Trophoblast cell (in vitro differentiated cells and primary cell): ENCODE data around the gene TXN.
A peak's percentile ranks its signal among the peaks of the same experiment; 100 is the strongest.

ENCODE experiments used
- DNase-seq, 2 donors: peaks; one replicate each; pipeline ENCODE4 v3.0.0-alpha.2; 2016
- H2AFZ ChIP-seq: 2 replicates; pipeline ENCODE4 v1.6.1; 2013; ENCODE audit warnings: low read length, moderate library complexity, mild to moderate bottlenecking; ENCODE audit not compliant: insufficient read depth, poor library complexity
- H2AK5ac ChIP-seq: 2 replicates; pipeline ENCODE4 v1.6.1; 2013; ENCODE audit warnings: mild to moderate bottlenecking, low read length
- H2BK120ac ChIP-seq: 2 replicates; pipeline ENCODE4 v1.6.1; 2013; ENCODE audit warnings: low read length, mild to moderate bottlenecking, moderate library complexity; ENCODE audit not compliant: insufficient read depth, poor library complexity
- H2BK12ac ChIP-seq: 2 replicates; pipeline ENCODE4 v1.6.1; 2013; ENCODE audit warnings: mild to moderate bottlenecking, low read length, moderate library complexity
- H2BK5ac ChIP-seq: 2 replicates; pipeline ENCODE4 v1.6.1; 2013; ENCODE audit warnings: low read length, low read depth, moderate library complexity, mild to moderate bottlenecking; ENCODE audit not compliant: poor library complexity
- H3K14ac ChIP-seq: 2 replicates; pipeline ENCODE4 v1.6.1; 2013; ENCODE audit warnings: mild to moderate bottlenecking, low read length
- H3K18ac ChIP-seq: 2 replicates; pipeline ENCODE4 v1.6.1; 2013; ENCODE audit warnings: mild to moderate bottlenecking, low read length
- H3K23ac ChIP-seq: 2 replicates; pipeline ENCODE4 v1.6.1; 2013; ENCODE audit warnings: low read length
- H3K27ac ChIP-seq: 2 replicates; pipeline ENCODE4 v1.5.1; 2013; ENCODE audit warnings: low read depth, mild to moderate bottlenecking, inconsistent platforms, low read length, moderate library complexity
- H3K27me3 ChIP-seq: 2 replicates; pipeline ENCODE4 v1.6.1; 2013; ENCODE audit warnings: inconsistent platforms, mild to moderate bottlenecking, low read length, moderate library complexity; ENCODE audit not compliant: insufficient read depth
- H3K36me3 ChIP-seq, 2 experiments: 1 replicate in 1 of 2; 2 replicates in 1 of 2; pipeline ENCODE4 v1.6.1; 2013; ENCODE audit warnings: low read length in 2 of 2, mild to moderate bottlenecking in 2 of 2, moderate library complexity in 1 of 2; ENCODE audit not compliant: insufficient read depth in 2 of 2, control insufficient read depth in 1 of 2
- H3K4ac ChIP-seq: 2 replicates; pipeline ENCODE4 v1.6.1; 2013; ENCODE audit warnings: low read depth, mild to moderate bottlenecking, low read length, moderate library complexity
- H3K4me1 ChIP-seq, 2 experiments: 1 replicate in 1 of 2; 2 replicates in 1 of 2; pipeline ENCODE4 v1.6.1; 2013; ENCODE audit warnings: low read length in 2 of 2, mild to moderate bottlenecking in 2 of 2, moderate library complexity in 1 of 2; ENCODE audit not compliant: insufficient read depth in 2 of 2, control insufficient read depth in 1 of 2
- H3K4me2 ChIP-seq: 2 replicates; pipeline ENCODE4 v1.6.1; 2013; ENCODE audit warnings: inconsistent platforms, mild to moderate bottlenecking, low read length, moderate library complexity
- H3K4me3 ChIP-seq: 2 replicates; pipeline ENCODE4 v1.5.1; 2013; ENCODE audit warnings: mild to moderate bottlenecking, low read depth, low read length, inconsistent platforms
- H3K79me1 ChIP-seq: one replicate; pipeline ENCODE4 v1.6.1; 2013; ENCODE audit warnings: low read length
- H3K79me2 ChIP-seq: 2 replicates; pipeline ENCODE4 v1.6.1; 2013; ENCODE audit warnings: low read length, mild to moderate bottlenecking; ENCODE audit not compliant: control insufficient read depth, insufficient read depth, poor library complexity
- H3K9ac ChIP-seq: 2 replicates; pipeline ENCODE4 v1.6.1; 2013; ENCODE audit warnings: mild to moderate bottlenecking, low read length
- H3K9me3 ChIP-seq: 2 replicates; pipeline ENCODE4 v1.6.1; 2013; ENCODE audit warnings: low read depth, mild to moderate bottlenecking, control low read depth, inconsistent platforms, low read length; ENCODE audit not compliant: insufficient read depth
- H4K12ac ChIP-seq: 2 replicates; pipeline ENCODE4 v1.6.1; 2013; ENCODE audit warnings: low read depth, mild to moderate bottlenecking, low read length, moderate library complexity
- H4K8ac ChIP-seq: 2 replicates; pipeline ENCODE4 v1.6.1; 2013; ENCODE audit warnings: low read depth, mild to moderate bottlenecking, low read length, moderate library complexity
- H4K91ac ChIP-seq: one replicate; pipeline ENCODE4 v1.6.1; 2013; ENCODE audit warnings: low read depth, mild to moderate bottlenecking, low read length, moderate library complexity
- WGBS: extraction: QIAGEN DNeasy Blood & Tissue Kit; methylation state at CpG from one replicate; pipeline ENCODE4 v1.1.7; 2013; ENCODE audit warnings: missing lambda C conversion rate; ENCODE audit not compliant: insufficient read length, insufficient coverage; ENCODE audit errors: extremely low coverage; 5-methylcytosine and 5-hydroxymethylcytosine counted together

Gene TXN

GRCh38 chr9:110241858-110242321, 14.4 kb downstream of the TXN start:
- H3K4ac ChIP-seq = no peak overlapping the region
- H3K4me3 ChIP-seq = no peak overlapping the region
- no peak overlapping the region for H2BK120ac ChIP-seq
- DNase-seq = peak; percentile 57 to 74
- H3K18ac ChIP-seq = no peak overlapping the region
- no peak overlapping the region for H4K12ac ChIP-seq
- no peak overlapping the region for H2AK5ac ChIP-seq
- no peak overlapping the region for H3K9ac ChIP-seq
- H3K79me2 ChIP-seq = no peaks in the 10 kb centered on the region
- WGBS = no CpG with 5 or more reads among the region's 1 CpG
- H3K9me3 ChIP-seq = no peaks in the 10 kb centered on the region
- no peak overlapping the region for H4K8ac ChIP-seq
- H3K14ac ChIP-seq = no peak overlapping the region
- no peaks in the 10 kb centered on the region for H3K4me1 ChIP-seq
- no peak overlapping the region for H3K23ac ChIP-seq
- no peak overlapping the region for H2BK5ac ChIP-seq
- no peak overlapping the region for H2BK12ac ChIP-seq
- no peak overlapping the region for H3K27ac ChIP-seq
- H3K4me2 ChIP-seq = no peak overlapping the region
- no peak overlapping the region for H2AFZ ChIP-seq
- peaks cover 4 to 8% of the 10 kb centered on the region in 2 experiments for H3K36me3 ChIP-seq
- H3K27me3 ChIP-seq = no peaks in the 10 kb centered on the region
- H3K79me1 ChIP-seq = no peaks in the 10 kb centered on the region
- H4K91ac ChIP-seq = no peak overlapping the region

DNA sequence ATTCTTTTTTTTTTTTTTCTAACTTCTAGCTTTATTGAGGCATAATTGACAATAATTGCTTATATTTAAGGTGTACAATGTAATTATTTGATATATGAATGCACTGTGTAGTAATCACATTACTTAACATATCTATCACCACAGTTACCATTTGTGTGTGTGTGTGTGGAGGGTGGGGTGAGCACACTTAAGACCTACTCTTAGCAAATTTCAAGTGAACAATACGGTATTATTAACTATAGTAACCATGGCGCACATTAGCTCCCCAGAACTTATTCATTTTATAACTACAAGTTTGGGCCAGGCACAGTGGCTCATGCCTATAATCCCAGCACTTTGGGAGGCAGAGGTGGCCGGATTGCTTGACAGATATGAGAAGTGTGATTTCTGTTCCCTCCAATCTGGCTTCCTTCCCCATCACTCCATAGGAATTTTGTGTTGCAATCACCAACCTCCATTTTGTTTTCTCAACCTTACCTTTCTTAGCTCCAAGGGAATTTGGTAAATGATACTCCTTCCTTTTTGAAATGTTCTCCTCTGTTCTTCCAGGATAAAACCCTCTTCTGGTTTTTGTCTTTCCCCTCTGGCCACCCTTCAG, 14.9 kb downstream of the TXN start:
- peak; percentile 33 to 86 for DNase-seq
- H2AK5ac ChIP-seq = no peak overlapping the region
- H3K14ac ChIP-seq = no peak overlapping the region
- no peak overlapping the region for H2BK120ac ChIP-seq
- H3K4me3 ChIP-seq = no peak overlapping the region
- WGBS = no CpG with 5 or more reads among the region's 3 CpGs
- no peak overlapping the region for H4K8ac ChIP-seq
- H3K79me2 ChIP-seq = no peaks in the 10 kb centered on the region
- no peaks in the 10 kb centered on the region for H3K27me3 ChIP-seq
- H3K4ac ChIP-seq = no peak overlapping the region
- H2BK12ac ChIP-seq = no peak overlapping the region
- H3K9ac ChIP-seq = no peak overlapping the region
- H3K18ac ChIP-seq = no peak overlapping the region
- H3K79me1 ChIP-seq = no peaks in the 10 kb centered on the region
- H2BK5ac ChIP-seq = no peak overlapping the region
- no peak overlapping the region for H3K23ac ChIP-seq
- no peak overlapping the region for H4K91ac ChIP-seq
- no peak overlapping the region for H3K27ac ChIP-seq
- H3K9me3 ChIP-seq = no peaks in the 10 kb centered on the region
- peaks cover 4 to 7% of the 10 kb centered on the region in 2 experiments for H3K36me3 ChIP-seq
- H4K12ac ChIP-seq = no peak overlapping the region
- H3K4me1 ChIP-seq = no peaks in the 10 kb centered on the region
- H2AFZ ChIP-seq = no peak overlapping the region
- no peak overlapping the region for H3K4me2 ChIP-seq

DNA sequence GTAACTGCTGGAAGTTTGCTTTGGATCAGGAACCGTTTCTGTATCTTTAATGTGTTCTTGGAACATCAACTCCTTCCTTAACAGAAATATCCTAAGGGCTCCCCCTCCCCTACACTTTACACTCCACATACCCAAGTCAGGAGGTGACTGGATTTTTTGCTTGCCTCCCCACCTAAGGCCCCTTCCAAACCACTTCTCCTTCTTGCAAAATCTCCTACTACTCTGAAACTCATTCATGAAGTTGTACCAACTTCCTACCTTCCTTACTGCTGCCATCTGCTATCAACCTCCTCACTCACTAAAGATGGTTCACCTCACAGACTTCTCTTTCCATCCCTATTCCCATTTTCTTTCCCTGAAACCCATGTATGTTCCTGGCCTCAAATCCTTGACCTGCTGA, 16.1 kb downstream of the TXN start:
- Histone ChIP-seq H3K14ac (no peak overlapping the region), H3K9me3 (peaks cover 4% of the 10 kb centered on the region), H3K27ac (no peak overlapping the region), H3K4me2 (no peak overlapping the region), H3K79me2 (no peaks in the 10 kb centered on the region), H3K18ac (no peak overlapping the region), H4K8ac (no peak overlapping the region), H4K12ac (no peak overlapping the region), H3K4me3 (no peak overlapping the region), H4K91ac (no peak overlapping the region), H2AFZ (no peak overlapping the region), H3K27me3 (no peaks in the 10 kb centered on the region), H2BK120ac (no peak overlapping the region), H3K4ac (no peak overlapping the region), H3K9ac (no peak overlapping the region), H3K79me1 (no peaks in the 10 kb centered on the region), H3K36me3 (peaks cover 0 to 3% of the 10 kb centered on the region in 2 experiments), H3K4me1 (no peaks in the 10 kb centered on the region), H2BK12ac (no peak overlapping the region), H2BK5ac (no peak overlapping the region), H2AK5ac (no peak overlapping the region), H3K23ac (no peak overlapping the region)
- no CpG with 5 or more reads among the region's 1 CpG for whole genome bisulfite sequencing
- DNase-seq = no peak

GRCh38 chr9:110228321-110228720, 28.0 kb downstream of the TXN start:
- no peak overlapping the region for H4K8ac ChIP-seq
- H3K18ac ChIP-seq = no peak overlapping the region
- no peaks in the 10 kb centered on the region for H3K4me1 ChIP-seq
- no peak overlapping the region for H3K14ac ChIP-seq
- H3K23ac ChIP-seq = no peak overlapping the region
- H3K4ac ChIP-seq = no peak overlapping the region
- DNase-seq = no peak
- H3K79me2 ChIP-seq = no peaks in the 10 kb centered on the region
- no peaks in the 10 kb centered on the region for H3K36me3 ChIP-seq
- H3K79me1 ChIP-seq = no peaks in the 10 kb centered on the region
- H3K4me2 ChIP-seq = no peak overlapping the region
- no peak overlapping the region for H4K91ac ChIP-seq
- no peak overlapping the region for H2AFZ ChIP-seq
- H2AK5ac ChIP-seq = no peak overlapping the region
- no peak overlapping the region for H2BK5ac ChIP-seq
- no peak overlapping the region for H3K9ac ChIP-seq
- H3K9me3 ChIP-seq = no peaks in the 10 kb centered on the region
- no CpG with 5 or more reads among the region's 2 CpGs for WGBS
- H3K4me3 ChIP-seq = no peak overlapping the region
- no peak overlapping the region for H3K27ac ChIP-seq
- no peak overlapping the region for H4K12ac ChIP-seq
- H3K27me3 ChIP-seq = no peaks in the 10 kb centered on the region
- H2BK120ac ChIP-seq = no peak overlapping the region
- no peak overlapping the region for H2BK12ac ChIP-seq
